CD4-positive, alpha-beta T cell treated with Interleukin-4 for 1 hour (primary cell): Measurements from ENCODE around the gene KRTAP10-11.
"Not testable (repeated sequence)": the region's sequence is repeated elsewhere in the genome, so short reads cannot be mapped to it uniquely, and the experiment has no call there.

ENCODE experiments used
- DNase-seq, 2 donors: peaks; one replicate each; pipeline ENCODE4 v3.0.0-alpha.2; 2020 to 2022

The KRTAP10-11 gene

DNA sequence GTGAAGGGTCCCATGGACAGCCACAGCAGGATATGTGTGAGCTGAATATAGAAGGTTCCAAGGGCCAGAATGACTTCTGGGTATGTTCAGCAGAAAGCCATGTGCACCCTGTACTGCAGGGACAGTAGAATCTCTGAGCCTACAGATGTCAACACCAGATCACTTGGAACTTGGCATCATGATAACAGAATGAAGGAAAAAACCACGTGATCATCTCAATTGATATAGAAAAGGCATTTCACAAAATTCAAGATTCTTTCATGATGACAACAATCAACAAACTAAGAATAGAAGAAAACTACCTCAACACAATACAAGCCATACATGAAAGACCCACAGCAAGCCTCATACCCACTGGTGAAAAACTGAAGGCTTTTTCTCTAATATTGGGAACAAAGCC lies 21.4 kb downstream of the KRTAP10-11 start:
- no peak for DNase-seq

DNA sequence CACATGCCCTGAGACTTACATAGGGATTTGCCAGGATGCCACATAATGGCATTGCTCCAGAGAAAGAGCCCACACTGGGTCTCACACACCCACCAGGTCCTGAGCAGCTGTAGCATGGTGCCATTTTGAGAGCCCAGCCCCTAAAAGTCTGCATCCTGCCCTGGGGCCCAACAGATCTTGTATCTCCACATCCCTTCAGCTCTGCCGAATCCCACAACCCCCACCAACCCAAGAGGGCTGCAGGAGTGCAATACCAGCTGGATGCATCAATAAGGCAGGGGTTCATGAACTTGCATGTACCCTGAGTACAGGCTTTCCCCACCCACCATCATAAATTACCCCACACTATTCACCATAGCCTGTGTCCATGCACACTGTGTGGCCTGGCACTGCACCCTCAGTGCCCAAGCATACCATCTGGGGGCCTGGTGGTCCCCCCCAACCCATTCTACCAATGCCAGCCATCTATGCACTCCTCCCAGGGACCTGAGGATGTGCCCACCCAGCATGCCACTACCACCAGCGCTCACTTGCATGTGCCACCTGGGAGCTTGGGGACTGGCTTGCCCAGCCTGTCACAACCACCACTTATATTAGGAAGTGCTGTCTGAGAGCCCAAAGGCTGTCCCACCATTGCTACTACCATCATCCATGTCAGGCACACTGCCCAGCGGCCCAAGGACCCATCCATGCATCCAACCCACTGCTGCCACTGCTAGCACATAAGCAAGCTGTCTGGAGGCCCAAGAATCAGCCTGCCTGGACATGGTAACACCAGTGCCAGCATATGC lies 24.6 kb downstream of the KRTAP10-11 start:
- no peak for DNase-seq

DNA sequence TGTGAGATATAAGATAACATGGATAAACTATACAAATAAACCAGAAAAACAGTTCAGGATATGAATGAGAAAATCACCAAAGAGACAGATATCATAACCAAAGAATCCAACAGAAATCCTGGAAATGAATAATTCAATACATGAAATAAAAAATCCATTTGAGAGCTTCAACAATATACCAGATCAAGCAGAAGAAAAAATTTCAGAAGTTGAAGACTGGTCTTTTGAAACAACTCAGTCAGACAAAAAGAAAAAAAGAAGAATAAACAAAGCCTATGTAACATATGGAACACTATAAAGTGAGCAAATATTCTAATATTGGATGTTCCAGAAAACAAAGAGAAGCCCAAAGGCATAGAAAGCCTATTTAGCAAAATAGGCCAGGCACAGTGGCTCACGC lies 25.7 kb downstream of the KRTAP10-11 start:
- no peak for DNase-seq

DNA sequence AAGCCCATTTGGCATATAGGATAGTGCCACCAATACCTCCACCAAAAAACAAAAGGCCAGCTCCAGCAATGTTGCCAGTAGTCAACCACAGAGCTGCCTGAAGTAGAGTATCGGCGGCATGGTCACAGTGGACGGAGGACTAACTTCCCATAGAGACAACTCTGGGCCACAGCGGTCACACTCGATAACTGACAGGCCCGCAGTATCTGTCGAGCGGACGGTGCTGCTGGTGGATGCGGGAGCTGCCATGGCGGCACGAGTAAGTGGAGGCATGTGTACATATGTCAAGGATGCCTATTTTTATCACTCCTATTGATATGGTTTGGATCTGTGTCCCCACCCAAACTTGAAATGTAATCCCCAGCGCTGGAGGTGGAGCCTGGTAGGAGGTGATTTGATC lies 31.7 kb downstream of the KRTAP10-11 start:
- no peak for DNase-seq

DNA sequence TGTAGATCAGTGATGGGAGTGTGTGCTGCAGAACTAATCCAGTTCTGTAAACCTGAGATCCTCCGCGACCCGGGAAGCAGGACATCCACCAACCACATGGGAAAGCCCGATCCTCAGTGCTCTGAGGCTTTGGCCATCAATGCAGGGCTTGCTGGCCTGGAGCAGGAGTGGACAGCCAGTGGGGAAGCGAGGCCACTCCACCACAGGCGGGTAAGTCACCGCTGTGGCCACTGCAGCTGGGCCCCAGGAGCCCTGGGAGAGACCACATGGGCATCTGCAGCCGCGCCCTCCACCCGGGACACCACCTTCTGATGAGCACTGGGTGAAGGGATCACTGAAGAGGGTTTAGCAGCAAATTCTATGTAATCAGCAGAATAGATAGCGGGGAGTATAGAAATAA lies 34.9 kb downstream of the KRTAP10-11 start:
- DNase-seq: no peak

DNA sequence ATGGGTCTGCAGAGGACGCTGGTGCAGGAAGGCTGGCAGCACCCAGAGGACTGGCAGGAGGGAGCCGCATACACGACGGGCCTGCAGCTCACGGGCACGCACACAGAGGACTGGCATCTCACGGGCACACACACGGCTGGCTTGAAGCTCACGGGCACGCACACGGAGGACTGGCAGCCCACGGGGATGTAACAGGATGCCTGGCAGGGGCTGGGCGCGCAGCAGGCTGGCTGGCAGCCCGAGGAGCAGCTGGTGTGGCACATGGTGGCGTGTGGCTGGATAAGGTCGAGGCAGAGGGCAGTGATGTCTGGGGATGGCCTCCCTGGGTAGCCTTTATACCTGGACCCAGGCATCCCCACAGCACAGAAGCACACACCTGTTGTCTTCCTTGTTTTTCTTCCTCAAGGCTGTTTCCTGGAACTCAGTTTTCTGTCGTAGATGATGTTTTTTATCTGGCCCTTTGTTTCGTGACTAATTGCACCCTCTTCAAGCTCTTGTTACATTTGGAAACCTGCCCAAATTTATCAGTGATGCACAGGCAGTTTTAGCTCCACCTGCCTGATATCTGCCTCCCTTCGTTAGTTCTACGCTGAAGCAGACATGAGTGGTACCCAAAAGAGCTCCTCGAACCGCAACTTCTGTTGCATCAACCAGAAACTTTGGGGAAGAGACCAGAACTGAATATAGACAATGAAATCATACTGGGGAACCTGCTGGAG lies 35.8 kb downstream of the KRTAP10-11 start, which contains the start of gene KRTAP12-1:
KRTAP12-1 (minus strand) TSS at position 303 of the 719 bp plus-strand sequence; CDS start at position 263, 40 bp downstream.
- DNase-seq: no peak

DNA sequence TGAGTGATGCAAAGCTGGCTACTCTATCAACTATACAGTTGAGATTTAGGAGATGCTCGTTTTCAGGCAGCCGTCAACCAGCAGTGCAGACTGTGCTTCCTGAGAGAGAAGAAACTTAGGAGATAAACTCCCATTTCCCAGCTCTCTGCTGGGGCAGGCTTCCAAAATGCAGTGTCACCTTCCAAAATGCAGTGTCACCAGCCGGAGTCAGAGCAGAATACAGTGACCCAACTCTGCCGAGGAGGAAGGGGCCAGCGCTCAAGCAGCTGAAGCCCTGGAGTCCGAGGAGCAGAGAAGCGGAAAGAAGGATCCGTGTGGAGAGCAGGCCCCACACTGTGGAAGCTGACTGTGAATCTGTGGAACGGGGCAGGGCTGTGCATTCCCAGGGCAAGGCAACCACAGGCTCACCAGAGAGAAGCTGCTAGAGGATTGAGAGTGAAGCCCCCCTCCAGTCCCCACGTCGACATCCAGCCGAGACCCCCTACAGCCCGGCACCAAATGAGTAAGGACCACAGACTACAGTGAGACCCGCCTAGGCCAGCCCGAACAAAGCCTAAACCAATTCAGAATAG lies 36.5 kb downstream of the KRTAP10-11 start:
- no peak for DNase-seq

DNA sequence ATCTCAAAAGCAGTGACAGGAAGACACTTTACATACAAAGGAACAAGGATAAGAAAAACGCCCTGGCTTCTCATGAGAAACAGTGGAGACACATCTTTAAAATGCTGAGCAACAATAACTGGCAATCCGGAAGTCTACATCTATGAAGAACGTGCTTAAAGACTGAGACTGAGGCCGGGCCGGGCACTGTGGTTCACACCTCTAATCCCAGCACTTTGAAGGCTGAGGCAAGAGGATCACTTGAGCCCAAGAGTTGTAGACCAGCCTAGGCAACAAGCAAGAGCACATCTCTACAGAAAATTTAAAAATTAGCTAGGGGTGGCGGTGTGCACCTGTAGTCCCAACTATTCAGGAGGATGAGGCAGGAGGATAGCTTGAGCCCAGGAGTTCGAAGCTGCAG lies 37.9 kb downstream of the KRTAP10-11 start:
- DNase-seq: no peak

DNA sequence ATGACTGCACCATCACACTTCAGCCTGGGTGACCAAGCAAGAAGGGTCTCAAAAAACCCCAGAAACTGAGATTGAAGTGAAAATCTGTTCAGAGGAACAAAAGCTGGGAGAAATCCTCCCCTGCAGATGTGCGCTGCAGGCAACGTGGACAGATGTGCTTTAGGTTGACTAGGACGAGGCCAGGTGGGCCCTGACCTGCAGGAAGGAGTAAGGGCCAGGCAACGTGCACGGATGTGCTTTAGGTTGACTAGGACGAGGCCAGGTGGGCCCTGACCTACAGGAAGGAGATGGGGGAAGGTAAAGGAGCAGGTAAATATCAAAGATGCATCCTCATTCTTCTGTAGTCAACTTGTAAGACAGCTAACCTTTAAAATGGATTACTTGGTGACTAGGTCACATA lies 38.3 kb downstream of the KRTAP10-11 start:
- no peak for DNase-seq

DNA sequence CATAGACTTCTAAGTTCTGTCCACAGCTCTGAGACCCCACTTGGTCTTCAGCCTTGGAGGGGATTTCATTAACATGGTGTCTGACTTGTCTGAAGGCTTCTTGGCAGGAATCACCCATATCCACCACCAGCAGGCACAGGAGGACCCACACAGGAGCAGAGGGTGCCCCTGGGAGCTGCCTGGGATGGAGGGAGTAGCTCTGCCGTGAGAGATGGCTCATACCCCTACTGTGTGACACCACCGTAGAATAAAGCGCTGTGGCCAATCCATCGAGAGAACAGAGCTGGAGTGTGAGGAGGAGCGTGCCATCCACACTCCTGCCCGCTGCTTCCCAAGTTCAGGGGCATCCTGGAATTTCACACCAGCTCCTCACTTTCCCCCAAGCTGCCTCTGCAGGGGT lies 38.8 kb downstream of the KRTAP10-11 start:
- not testable (repeated sequence) for DNase-seq

DNA sequence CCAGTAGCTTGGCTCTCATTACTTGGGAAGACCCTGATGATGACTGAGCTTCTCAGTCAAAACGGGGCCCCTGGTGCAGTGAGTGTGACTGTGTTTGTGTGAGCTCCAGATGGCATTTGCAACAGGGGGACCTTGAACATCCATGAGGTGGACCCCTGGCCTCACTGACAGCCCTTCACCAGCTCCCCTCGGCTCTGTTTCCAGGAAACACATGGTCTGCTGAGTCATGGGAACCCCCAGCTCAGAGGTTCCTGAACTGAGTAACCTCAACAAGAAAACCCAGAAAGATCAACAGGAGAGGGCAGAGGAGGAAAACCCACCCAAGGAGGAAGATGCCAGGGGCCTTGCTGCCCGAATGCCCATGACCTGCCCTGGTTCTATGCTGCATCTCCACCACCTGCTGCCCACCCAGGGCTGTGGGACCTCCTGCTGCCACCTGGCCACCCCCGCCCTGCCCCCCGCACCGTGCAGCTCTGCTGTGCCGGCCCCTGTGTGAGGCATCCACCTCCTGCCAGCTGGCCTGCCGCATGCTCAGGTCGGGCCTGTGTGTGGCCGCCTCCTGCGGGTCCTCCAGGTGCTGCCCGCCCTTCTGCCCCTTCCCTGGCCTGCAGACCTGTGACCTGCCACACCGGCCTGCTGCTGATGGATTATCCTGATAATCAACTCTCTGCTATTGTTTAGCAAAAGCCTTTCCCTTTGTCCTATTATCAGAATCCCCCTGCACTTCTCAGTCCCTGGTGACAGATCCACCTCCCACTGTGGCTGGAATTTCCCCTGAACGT lies 40.0 kb downstream of the KRTAP10-11 start:
- no peak for DNase-seq

DNA sequence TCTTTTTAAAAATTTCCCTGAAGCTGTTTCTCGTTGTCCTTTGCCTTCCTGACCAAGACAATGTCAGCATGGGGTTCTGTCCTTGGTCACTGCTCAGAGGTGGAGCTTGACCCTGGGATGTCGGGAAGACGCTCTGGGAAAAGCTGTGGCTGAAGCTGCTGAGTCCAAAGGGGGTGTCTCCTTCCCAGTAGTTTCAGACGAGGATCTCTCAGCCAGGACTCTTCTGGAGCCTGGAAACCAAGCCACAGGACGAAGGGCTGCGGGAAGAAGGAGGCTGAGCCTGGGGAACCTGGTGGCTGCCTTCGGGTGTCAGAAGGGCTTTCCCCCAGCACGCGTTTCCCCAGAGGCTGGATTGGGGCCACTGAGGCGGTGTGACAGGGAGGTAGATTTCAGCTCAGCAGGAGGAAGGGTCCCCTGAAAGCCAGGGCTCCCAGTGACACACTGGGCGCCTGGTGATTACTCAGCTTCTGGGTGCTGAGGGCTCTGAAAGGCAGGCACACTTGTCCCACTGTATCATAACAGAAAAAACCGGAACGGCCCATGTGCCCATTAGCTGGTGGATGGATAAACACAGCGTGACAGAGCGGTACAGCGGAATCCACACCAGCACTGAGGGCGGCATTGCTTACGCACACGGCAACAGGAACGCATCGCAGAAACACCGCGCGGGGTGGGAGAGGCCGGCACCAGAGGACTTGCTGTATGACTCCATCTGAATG lies 40.8 kb downstream of the KRTAP10-11 start:
- no peak for DNase-seq

DNA sequence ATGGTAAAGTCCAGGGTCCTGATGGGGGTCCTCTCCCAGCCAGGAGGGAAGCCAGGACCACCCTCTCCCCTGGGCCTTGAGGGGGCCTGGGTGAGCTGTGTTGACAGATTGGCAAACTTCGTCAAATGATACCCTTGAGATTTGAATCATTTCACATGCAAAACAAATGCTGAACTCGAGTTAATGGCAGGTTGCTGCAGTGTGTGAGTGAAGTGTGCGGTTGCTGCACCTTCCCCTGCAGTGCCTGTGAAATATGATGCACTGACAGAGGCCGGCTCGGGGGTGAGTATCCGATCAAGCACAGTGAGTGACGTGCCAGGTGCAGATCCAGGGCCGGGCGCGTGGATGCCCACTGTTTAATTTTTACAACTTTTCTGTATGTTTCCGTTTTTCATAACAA lies 41.5 kb downstream of the KRTAP10-11 start:
- DNase-seq: no peak

DNA sequence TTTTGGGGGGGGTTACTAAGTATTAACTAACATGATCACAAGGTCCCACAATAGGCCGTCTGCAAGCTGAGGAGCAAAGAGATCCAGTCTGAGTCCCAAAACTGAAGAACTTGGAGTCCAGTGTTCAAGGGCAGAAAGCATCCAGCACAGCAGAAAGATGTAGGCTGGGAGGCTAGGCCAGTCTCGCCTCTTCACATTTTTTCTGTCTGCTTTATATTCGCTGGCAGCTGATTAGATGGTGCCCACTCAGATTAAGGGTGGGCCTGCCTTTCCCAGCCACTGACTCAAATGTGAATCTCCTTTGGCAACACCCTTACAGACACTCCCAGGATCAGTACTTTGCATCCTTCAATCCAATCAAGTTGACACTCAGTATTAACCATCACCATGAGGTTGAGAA lies 43.5 kb downstream of the KRTAP10-11 start:
- not testable (repeated sequence) for DNase-seq

DNA sequence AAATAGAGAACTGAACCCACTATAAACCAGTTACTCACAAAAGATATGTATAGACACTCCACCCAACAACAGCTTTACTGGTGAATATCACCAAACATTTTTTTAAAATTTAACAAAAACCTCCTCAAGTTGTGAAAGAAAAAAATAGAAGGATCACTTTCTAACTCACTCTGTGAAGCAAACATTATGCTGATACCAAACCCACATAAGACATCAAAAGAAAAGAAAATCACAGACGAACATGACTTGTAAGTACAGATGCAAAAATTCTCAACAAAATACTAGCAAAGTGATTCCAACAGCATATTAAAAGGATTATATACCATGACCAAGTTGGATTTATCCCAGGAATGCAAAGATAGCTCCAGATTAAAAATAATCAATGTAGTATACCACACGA lies 45.5 kb downstream of the KRTAP10-11 start:
- no peak for DNase-seq

DNA sequence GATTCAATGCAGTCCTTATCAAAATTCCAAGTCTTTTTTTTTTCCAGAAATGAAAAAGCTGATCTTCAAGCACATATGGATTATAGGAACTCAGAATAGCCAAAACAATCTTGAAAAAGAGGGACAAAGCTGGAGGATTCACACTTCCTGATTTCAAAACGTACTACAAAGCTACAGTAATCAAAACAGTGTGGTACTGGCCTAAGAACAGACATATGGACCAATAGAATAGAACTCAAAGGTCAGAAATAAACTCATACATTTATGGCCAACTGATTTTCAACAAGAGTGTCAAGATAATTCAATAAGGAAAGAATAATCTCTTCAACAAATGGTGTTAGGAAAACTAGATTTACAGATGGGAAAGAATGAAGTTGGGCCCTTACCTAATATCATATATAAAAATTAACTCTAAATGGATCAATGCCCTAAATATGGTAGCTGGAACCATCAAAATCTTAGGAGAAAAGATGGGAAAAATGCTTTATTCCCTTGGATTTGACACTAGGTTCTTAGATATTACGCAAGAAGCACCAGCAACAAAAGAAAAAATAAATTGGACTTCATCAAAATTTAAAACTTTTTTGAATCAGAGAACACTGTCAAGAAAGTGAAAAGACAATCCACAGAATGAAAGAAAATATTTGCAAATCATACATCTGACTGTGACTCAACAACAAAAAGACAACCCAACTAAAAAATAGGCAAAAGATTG lies 46.7 kb downstream of the KRTAP10-11 start:
- DNase-seq: no peak

DNA sequence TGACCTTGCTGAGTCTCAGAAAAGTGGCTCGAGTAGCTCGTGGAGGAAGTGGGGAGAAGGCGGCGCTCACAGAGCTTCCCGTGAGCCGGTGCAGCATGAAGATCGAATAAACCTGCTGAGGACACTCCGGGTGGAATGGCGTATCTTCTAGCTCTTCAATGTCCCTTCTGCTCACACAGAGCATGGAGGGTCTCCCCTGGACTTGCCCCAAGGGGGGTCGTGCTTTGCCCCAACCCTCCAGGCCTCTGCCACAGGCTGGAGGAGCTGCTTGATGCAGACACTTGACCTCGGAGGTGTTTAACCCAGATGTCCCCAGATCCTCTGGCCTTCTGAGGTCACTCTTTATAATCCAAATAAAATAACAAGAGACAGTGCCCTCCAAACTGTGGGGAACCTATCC lies 48.6 kb downstream of the KRTAP10-11 start:
- no peak for DNase-seq

DNA sequence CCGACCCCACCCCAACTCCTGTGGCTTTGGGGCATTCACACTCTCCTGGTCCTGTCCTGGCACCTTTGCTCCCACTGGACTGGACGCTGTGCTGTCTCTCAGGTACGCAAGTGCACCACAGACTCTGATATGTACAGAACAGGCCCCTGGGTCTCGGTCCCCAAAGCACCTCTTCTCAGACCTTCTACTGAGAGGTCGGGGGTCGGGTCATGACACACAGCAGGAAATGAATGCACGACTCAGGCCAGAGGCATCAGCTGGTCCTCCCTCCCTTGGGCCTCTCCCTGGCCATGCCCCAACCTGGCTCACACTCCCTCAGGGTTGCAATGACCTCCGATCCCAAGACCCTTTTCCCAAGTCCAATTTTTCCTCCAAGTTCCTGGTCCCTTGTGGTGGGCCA lies 49.0 kb downstream of the KRTAP10-11 start:
- no peak for DNase-seq

DNA sequence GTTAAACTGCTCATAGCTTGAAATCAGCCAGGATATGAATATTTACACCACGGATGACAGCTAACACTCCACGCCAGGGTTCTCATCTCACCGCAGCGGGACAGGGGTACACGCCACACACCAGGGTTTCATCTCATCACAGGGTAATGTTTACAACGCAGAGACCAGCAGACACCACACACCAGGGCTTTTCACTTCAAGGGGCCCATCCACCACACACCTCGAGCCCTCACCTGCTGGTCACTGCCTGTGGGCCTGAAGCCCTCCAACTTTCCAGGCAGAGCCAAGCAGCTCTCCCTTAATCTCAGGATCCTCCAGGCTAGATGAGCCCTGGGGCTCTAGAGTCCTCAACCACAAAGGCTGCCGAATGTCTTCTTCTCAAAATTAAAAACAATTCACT lies 49.4 kb downstream of the KRTAP10-11 start:
- DNase-seq: no peak

DNA sequence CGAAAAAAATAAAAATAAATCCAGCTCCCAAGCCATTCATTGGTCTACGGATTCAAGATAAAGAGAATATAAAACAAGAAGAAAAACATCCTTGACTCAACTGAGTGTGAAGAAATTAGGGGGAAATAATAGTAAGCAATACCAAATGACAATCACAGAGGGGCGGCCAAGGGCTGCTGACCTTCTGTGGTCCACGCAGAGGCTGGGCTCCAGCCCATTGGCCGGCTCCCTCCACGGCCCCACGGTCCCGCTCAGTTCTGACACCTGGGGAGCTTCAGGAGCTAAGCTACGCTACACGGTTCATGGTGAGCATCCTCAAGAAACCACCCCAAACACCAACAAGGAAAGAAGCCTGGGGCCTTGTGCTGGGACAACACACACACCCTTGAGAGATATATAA lies 50.4 kb downstream of the KRTAP10-11 start:
- DNase-seq: no peak
